G401 (cell line): ENCODE results near the gene ADAMTSL1. TPM values are rescaled to one million over a fixed set of nuclear protein-coding genes. Genes with fewer than 3 reads are reported as not detected.

Experiments
- DNase-seq: peaks from one replicate; pipeline ENCODE4 v3.0.0-alpha.2; 2015; ENCODE audit warnings: low spot score
- in situ Hi-C: cut with HindIII; loops from 2 replicates; pipeline ENCODE4 v1.10.0; 2016; ENCODE audit warnings: low sequenced_read_pairs, mixed read lengths
- total RNA-seq: library from RNA; depleted of rRNA; stranded (reverse); fragments of >200 nt; shearing (Covaris generic); gene quantifications from 2 replicates; pipeline ENCODE4 v1.2.3, GENCODE V29; 2014

Gene ADAMTSL1
- total RNA-seq, 1 experiment from 2014 or later = not detected

- in situ Hi-C loops = no loop called here
- DNase-seq = no peak
Measured at GRCh38 chr9:18806232-18807080, 332.5 kb downstream of the ADAMTSL1 start.

GRCh38 chr9:18810581-18810980 lies 336.6 kb downstream of the ADAMTSL1 start:
- in situ Hi-C loops = no loop called here
- no peak for DNase-seq

GRCh38 chr9:18811171-18811570 lies 337.2 kb downstream of the ADAMTSL1 start:
- in situ Hi-C loops = no loop called here
- DNase-seq = no peak

- DNase-seq = no peak
- in situ Hi-C loops = no loop called here
Measured at GRCh38 chr9:18819418-18819817, 345.5 kb downstream of the ADAMTSL1 start.

- no peak for DNase-seq
- in situ Hi-C loops = no loop called here
Measured at GRCh38 chr9:18820566-18821095, 346.7 kb downstream of the ADAMTSL1 start.

GRCh38 chr9:18821788-18822187 lies 347.8 kb downstream of the ADAMTSL1 start:
- in situ Hi-C loops = no loop called here
- DNase-seq = no peak

- in situ Hi-C loops = no loop called here
- no peak for DNase-seq
Measured at GRCh38 chr9:18822850-18823249, 348.9 kb downstream of the ADAMTSL1 start.

- peak; percentile 13 for DNase-seq
- in situ Hi-C loops = no loop called here
Measured at GRCh38 chr9:18824095-18824666, 350.2 kb downstream of the ADAMTSL1 start.

- in situ Hi-C loops = no loop called here
- no peak for DNase-seq
Measured at GRCh38 chr9:18825656-18826170, 351.8 kb downstream of the ADAMTSL1 start.

GRCh38 chr9:18826248-18826647 lies 352.3 kb downstream of the ADAMTSL1 start:
- DNase-seq = no peak
- in situ Hi-C loops = no loop called here

GRCh38 chr9:18829066-18829465 lies 355.1 kb downstream of the ADAMTSL1 start:
- DNase-seq = no peak
- in situ Hi-C loops = no loop called here

- in situ Hi-C loops = no loop called here
- no peak for DNase-seq
Measured at GRCh38 chr9:18829873-18830272, 355.9 kb downstream of the ADAMTSL1 start.

GRCh38 chr9:18834740-18835361 lies 360.9 kb downstream of the ADAMTSL1 start:
- in situ Hi-C loops = no loop called here

GRCh38 chr9:18837402-18837801 lies 363.4 kb downstream of the ADAMTSL1 start:
- no peak for DNase-seq
- in situ Hi-C loops = no loop called here

More at GRCh38 chr9:18834740-18835361, 360.9 kb downstream of the ADAMTSL1 start:
- DNase-seq = no peak

GRCh38 chr9:18847576-18848275 lies 373.8 kb downstream of the ADAMTSL1 start:
- DNase-seq = no peak
- in situ Hi-C loops = no loop called here

GRCh38 chr9:18848657-18849056 lies 374.7 kb downstream of the ADAMTSL1 start:
- no peak for DNase-seq
- in situ Hi-C loops = no loop called here

GRCh38 chr9:18849270-18849669 lies 375.3 kb downstream of the ADAMTSL1 start:
- in situ Hi-C loops = no loop called here
- no peak for DNase-seq

GRCh38 chr9:18849890-18850677 lies 376.1 kb downstream of the ADAMTSL1 start:
- DNase-seq = no peak
- in situ Hi-C loops = no loop called here
